B cell (primary cell): ENCODE data around the gene NACAD. TPM values are rescaled to one million over a fixed set of nuclear protein-coding genes. Genes with fewer than 3 reads are reported as not detected.

ENCODE experiments used
- ATAC-seq: fragments of 200-7000 bp; cut with Tn5 transposase; one replicate; pipeline ENCODE4 v1.10.0; 2021; ENCODE audit warnings: low read depth, mild to moderate bottlenecking, moderate number of reproducible peaks, moderate library complexity
- CTCF ChIA-PET: fragments of 350-600 bp; sonication (Branson Sonifier 250); formaldehyde crosslinking; loops from one replicate; lab custom pipeline; 2021; ENCODE audit warnings: antibody characterized with exemption, inconsistent platforms; lab: Charles Lee
- POLR2A ChIA-PET: fragments of 350-600 bp; sonication (Branson Sonifier 250); formaldehyde crosslinking; loops from one replicate; lab custom pipeline; 2021; ENCODE audit warnings: antibody characterized with exemption; lab: Charles Lee
- DNase-seq: peaks from one replicate; pipeline ENCODE4 v3.0.0; 2013
- H2AFZ ChIP-seq: 2 replicates; pipeline ENCODE4 v1.6.1; 2012; ENCODE audit warnings: mild to moderate bottlenecking, low read depth, low read length; ENCODE audit not compliant: insufficient read depth, poor library complexity, severe bottlenecking
- H3K27ac ChIP-seq, 2 donors: 1 replicate in 1 of 2; 2 replicates in 1 of 2; pipeline ENCODE4 v1.5.1; 2012 to 2013; ENCODE audit warnings: low read length in 2 of 2, mild to moderate bottlenecking in 2 of 2, moderate library complexity in 1 of 2
- H3K27me3 ChIP-seq, 4 experiments: fragments of 200-600 bp in 1 of 4; sonication (generic) in 1 of 4; replicated peaks in 1 of 4; 1 replicate in 2 of 4; 2 replicates in 2 of 4; pipeline versions ENCODE4 v1.6.1 to v1.7.0; 2013 to 2016; ENCODE audit warnings: low read length in 3 of 4, mild to moderate bottlenecking in 2 of 4, mixed read lengths in 1 of 4, moderate library complexity in 1 of 4; ENCODE audit not compliant: insufficient read depth in 4 of 4, control insufficient read depth in 3 of 4; ENCODE audit errors: control extremely low read depth in 1 of 4
- H3K36me3 ChIP-seq, 2 experiments: replicated peaks in 1 of 2; 1 replicate in 1 of 2; 2 replicates in 1 of 2; pipeline versions ENCODE4 v1.6.1 to v1.7.1; 2013; ENCODE audit warnings: low read length in 1 of 2; ENCODE audit not compliant: insufficient read depth in 2 of 2, control insufficient read depth in 1 of 2; ENCODE audit errors: control extremely low read depth in 1 of 2, extremely low read depth in 1 of 2
- H3K4me1 ChIP-seq, 2 donors: fragments of 200-600 bp in 1 of 2; sonication (generic) in 1 of 2; 1 replicate in 1 of 2; 2 replicates in 1 of 2; pipeline versions ENCODE4 v1.5.1 to v1.6.1; 2013 to 2017; ENCODE audit warnings: low read length in 2 of 2; ENCODE audit not compliant: control insufficient read depth in 2 of 2, insufficient read depth in 2 of 2
- H3K4me2 ChIP-seq: replicated peaks from 2 replicates; pipeline ENCODE3; 2012; ENCODE audit warnings: mild to moderate bottlenecking, low read depth, low read length; ENCODE audit not compliant: poor library complexity, severe bottlenecking
- H3K4me3 ChIP-seq, 5 experiments: fragments of 200-600 bp in 1 of 5; sonication (generic) in 1 of 5; 1 replicate in 3 of 5; 2 replicates in 2 of 5; pipeline versions ENCODE4 v1.5.1 to v1.7.0; 2011 to 2016; ENCODE audit warnings: low read length in 4 of 5, mild to moderate bottlenecking in 4 of 5, low read depth in 2 of 5, control low read depth in 1 of 5, moderate library complexity in 1 of 5; ENCODE audit not compliant: insufficient read depth in 1 of 5; ENCODE audit errors: control extremely low read depth in 1 of 5, extremely low read depth in 1 of 5
- H3K79me2 ChIP-seq: fragments of 200-600 bp; sonication (generic); one replicate; pipeline ENCODE4 v1.6.0; 2016; ENCODE audit warnings: low read length; ENCODE audit not compliant: control insufficient read depth, insufficient read depth
- H3K9ac ChIP-seq: fragments of 200-600 bp; sonication (generic); 2 replicates; pipeline ENCODE4 v1.6.1; 2017; ENCODE audit warnings: mild to moderate bottlenecking, low read length, moderate library complexity
- H3K9me3 ChIP-seq, 3 donors: one replicate each; pipeline versions ENCODE4 v1.6.1 to v1.7.1; 2013; ENCODE audit warnings: low read length in 2 of 3; ENCODE audit not compliant: control insufficient read depth in 2 of 3, insufficient read depth in 1 of 3; ENCODE audit errors: control extremely low read depth in 1 of 3
- H4K20me1 ChIP-seq: 2 replicates; pipeline ENCODE4 v1.6.0; 2012; ENCODE audit warnings: mild to moderate bottlenecking, low read length; ENCODE audit not compliant: insufficient read depth, control insufficient read depth, poor library complexity, severe bottlenecking
- H3K27ac Mint-ChIP-seq: one replicate; pipeline ENCODE4 v1.8.0; 2021; ENCODE audit warnings: mixed read lengths
- H3K27me3 Mint-ChIP-seq: one replicate; pipeline ENCODE4 v1.8.0; 2021; ENCODE audit warnings: mixed read lengths
- H3K4me1 Mint-ChIP-seq: one replicate; pipeline ENCODE4 v1.8.0; 2021; ENCODE audit warnings: mixed read lengths
- H3K4me3 Mint-ChIP-seq: one replicate; pipeline ENCODE4 v1.8.0; 2021; ENCODE audit warnings: mixed read lengths
- H3K9me3 Mint-ChIP-seq: one replicate; pipeline ENCODE4 v1.8.0; 2022; ENCODE audit warnings: mixed read lengths; ENCODE audit not compliant: insufficient read depth
- EZH2 ChIP-seq: IDR thresholded peaks from 2 replicates; pipeline ENCODE4 v1.6.1; 2012; ENCODE audit warnings: borderline replicate concordance, low read depth, mild to moderate bottlenecking, moderate library complexity, low read length; ENCODE audit not compliant: insufficient read depth, poor library complexity, severe bottlenecking
- WGBS: methylation state at CpG from one replicate; pipeline ENCODE4 v1.1.5; 2013; ENCODE audit warnings: missing lambda C conversion rate; ENCODE audit not compliant: insufficient coverage; 5-methylcytosine and 5-hydroxymethylcytosine counted together
- intact Hi-C: fragments of 100-400 bp; cut with micrococcal nuclease; formaldehyde crosslinking; loops from one replicate; pipeline ENCODE4 v1.10.0; 2022
- polyA plus RNA-seq: library from polyadenylated mRNA; depleted of rRNA; stranded (reverse); fragments of >200 nt; gene quantifications from 2 replicates; pipeline ENCODE4 v1.2.3, GENCODE V29; 2012
- total RNA-seq, 2 donors: library from RNA; stranded (reverse); fragments of 120-200 nt in 1 of 2; gene quantifications; 1 replicate in 1 of 2; 2 replicates in 1 of 2; pipeline versions ENCODE4 v1.2.3 to v1.2.4, GENCODE V29; 2013 to 2022
- TF ChIP-seq, protein P1 (sequence below): fragments of 200-600 bp; IDR thresholded peaks from one replicate; pipeline ENCODE4 v1.8.0; 2022; ENCODE audit warnings: antibody characterized with exemption, mild to moderate bottlenecking

NACAD gene
- total and polyA plus RNA-seq, 2 donors (not counting 1 experiment from before 2014, with no cell fraction given), result 0.04 to 0.49 TPM

GRCh38 chr7:45048748-45049147 lies 40.0 kb downstream of the NACAD start:
- TF ChIP-seq, protein P1, sequence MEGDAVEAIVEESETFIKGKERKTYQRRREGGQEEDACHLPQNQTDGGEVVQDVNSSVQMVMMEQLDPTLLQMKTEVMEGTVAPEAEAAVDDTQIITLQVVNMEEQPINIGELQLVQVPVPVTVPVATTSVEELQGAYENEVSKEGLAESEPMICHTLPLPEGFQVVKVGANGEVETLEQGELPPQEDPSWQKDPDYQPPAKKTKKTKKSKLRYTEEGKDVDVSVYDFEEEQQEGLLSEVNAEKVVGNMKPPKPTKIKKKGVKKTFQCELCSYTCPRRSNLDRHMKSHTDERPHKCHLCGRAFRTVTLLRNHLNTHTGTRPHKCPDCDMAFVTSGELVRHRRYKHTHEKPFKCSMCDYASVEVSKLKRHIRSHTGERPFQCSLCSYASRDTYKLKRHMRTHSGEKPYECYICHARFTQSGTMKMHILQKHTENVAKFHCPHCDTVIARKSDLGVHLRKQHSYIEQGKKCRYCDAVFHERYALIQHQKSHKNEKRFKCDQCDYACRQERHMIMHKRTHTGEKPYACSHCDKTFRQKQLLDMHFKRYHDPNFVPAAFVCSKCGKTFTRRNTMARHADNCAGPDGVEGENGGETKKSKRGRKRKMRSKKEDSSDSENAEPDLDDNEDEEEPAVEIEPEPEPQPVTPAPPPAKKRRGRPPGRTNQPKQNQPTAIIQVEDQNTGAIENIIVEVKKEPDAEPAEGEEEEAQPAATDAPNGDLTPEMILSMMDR, result no peak
- TF ChIP-seq EZH2, result no peak
- peaks cover 42% of the 10 kb centered on the region for H3K4me1 Mint-ChIP-seq
- H2AFZ ChIP-seq, result no peak overlapping the region
- CTCF ChIA-PET, result no interaction called here
- no CpG with 5 or more reads among the region's 1 CpG for WGBS
- no peak overlapping the region for H3K27ac Mint-ChIP-seq
- no peak for DNase-seq
- H3K4me3 Mint-ChIP-seq, result no peak overlapping the region
- no peaks in the 10 kb centered on the region for H3K9me3 Mint-ChIP-seq
- intact Hi-C loops, result no loop called here
- no peak overlapping the region for H3K9ac ChIP-seq
- no peak overlapping the region for H3K4me2 ChIP-seq
- ATAC-seq, result no peak
- H3K27ac ChIP-seq, result no peak overlapping the region
- H3K4me1 ChIP-seq, result peaks cover 22 to 35% of the 10 kb centered on the region in 2 donors
- peaks cover 90% of the 10 kb centered on the region for H3K79me2 ChIP-seq
- H3K4me3 ChIP-seq, result no peak overlapping the region
- peaks cover 4 to 78% of the 10 kb centered on the region in 2 experiments for H3K36me3 ChIP-seq
- no peaks in the 10 kb centered on the region for H3K27me3 Mint-ChIP-seq
- H3K9me3 ChIP-seq, result no peaks in the 10 kb centered on the region
- no peaks in the 10 kb centered on the region for H3K27me3 ChIP-seq
- POLR2A ChIA-PET, result interaction anchor here (0.6 kb wide), 1 partner anchor 37 kb away, joined by 4 read pairs; no protein-coding TSS in a partner anchor
- H4K20me1 ChIP-seq, result peaks cover 71% of the 10 kb centered on the region

- POLR2A ChIA-PET, result no interaction called here
- no peak overlapping the region for H3K4me3 ChIP-seq
- no peak for TF ChIP-seq EZH2
- TF ChIP-seq, protein P1, result no peak
- H3K79me2 ChIP-seq, result peaks cover 94% of the 10 kb centered on the region
- H3K4me1 Mint-ChIP-seq, result peaks cover 26% of the 10 kb centered on the region
- H3K27me3 ChIP-seq, result no peaks in the 10 kb centered on the region
- intact Hi-C loops, result no loop called here
- DNase-seq, result peak; percentile 33
- no peak for ATAC-seq
- H2AFZ ChIP-seq, result no peak overlapping the region
- H4K20me1 ChIP-seq, result peaks cover 69% of the 10 kb centered on the region
- no peak overlapping the region for H3K4me2 ChIP-seq
- H3K27me3 Mint-ChIP-seq, result no peaks in the 10 kb centered on the region
- peaks cover 4 to 9% of the 10 kb centered on the region in 2 donors for H3K4me1 ChIP-seq
- 100% methylated on average over 3 of the region's 5 CpGs for WGBS
- H3K9me3 ChIP-seq, result no peaks in the 10 kb centered on the region
- no peaks in the 10 kb centered on the region for H3K9me3 Mint-ChIP-seq
- H3K4me3 Mint-ChIP-seq, result no peak overlapping the region
- peak overlapping the region in 1 of 2 donors; percentile 54 for H3K27ac ChIP-seq
- CTCF ChIA-PET, result no interaction called here
- H3K9ac ChIP-seq, result no peak overlapping the region
- peak overlapping the region; percentile 69 for H3K27ac Mint-ChIP-seq
- peaks cover 6 to 85% of the 10 kb centered on the region in 2 experiments for H3K36me3 ChIP-seq
These were observed 44.4 kb downstream of the NACAD start for GRCh38 chr7:45044338-45044737.
